Measurements from ENCODE around the gene CYS1.
"Not testable (repeated sequence)": the region's sequence is repeated elsewhere in the genome, so short reads cannot be mapped to it uniquely, and the experiment has no call there.

CYS1 gene

GRCh38 chr2:10033251-10034006 is 46.8 kb downstream of the CYS1 start:
- Histone ChIP-seq H3K4me3 (ENCODE audit: low read depth, low read length, poor library complexity, severe bottlenecking) (no peak overlapping the region), H3K79me2 (ENCODE audit: insufficient read depth, low read length) (no peaks in the 10 kb centered on the region), H3K27me3 (ENCODE audit: insufficient read depth, low read length) (0 out of 2 replicates have a peak, but pooled peaks cover 5% of the 10 kb centered on the region), H4K20me1 (ENCODE audit: insufficient read depth, low read length) (no peaks in the 10 kb centered on the region), H3K27ac (ENCODE audit: low read depth, low read length, poor library complexity, severe bottlenecking) (no peak overlapping the region), H3K9me3 (ENCODE audit: low read length) (no peaks in the 10 kb centered on the region), H3K36me3 (ENCODE audit: insufficient read depth, low read length) (no peaks in the 10 kb centered on the region), H3K9ac (ENCODE audit: low read length) (no peak overlapping the region), H3K4me2 (ENCODE audit: low read length) (no peak overlapping the region), H2AFZ (ENCODE audit: low read length) (no peak overlapping the region), H3K9me2 (ENCODE audit: low read depth, low read length) (no peaks in the 10 kb centered on the region), H3F3A (ENCODE audit: insufficient read depth, low read length) (no peaks in the 10 kb centered on the region), H3K4me1 (ENCODE audit: insufficient read depth, low read length, severe bottlenecking) (no peaks in the 10 kb centered on the region)
- TF ChIP-seq, protein P1, sequence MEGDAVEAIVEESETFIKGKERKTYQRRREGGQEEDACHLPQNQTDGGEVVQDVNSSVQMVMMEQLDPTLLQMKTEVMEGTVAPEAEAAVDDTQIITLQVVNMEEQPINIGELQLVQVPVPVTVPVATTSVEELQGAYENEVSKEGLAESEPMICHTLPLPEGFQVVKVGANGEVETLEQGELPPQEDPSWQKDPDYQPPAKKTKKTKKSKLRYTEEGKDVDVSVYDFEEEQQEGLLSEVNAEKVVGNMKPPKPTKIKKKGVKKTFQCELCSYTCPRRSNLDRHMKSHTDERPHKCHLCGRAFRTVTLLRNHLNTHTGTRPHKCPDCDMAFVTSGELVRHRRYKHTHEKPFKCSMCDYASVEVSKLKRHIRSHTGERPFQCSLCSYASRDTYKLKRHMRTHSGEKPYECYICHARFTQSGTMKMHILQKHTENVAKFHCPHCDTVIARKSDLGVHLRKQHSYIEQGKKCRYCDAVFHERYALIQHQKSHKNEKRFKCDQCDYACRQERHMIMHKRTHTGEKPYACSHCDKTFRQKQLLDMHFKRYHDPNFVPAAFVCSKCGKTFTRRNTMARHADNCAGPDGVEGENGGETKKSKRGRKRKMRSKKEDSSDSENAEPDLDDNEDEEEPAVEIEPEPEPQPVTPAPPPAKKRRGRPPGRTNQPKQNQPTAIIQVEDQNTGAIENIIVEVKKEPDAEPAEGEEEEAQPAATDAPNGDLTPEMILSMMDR (IDR thresholded peaks at IDR 0.05; ENCODE audit: low read length) = no peak
- no peak for TF ChIP-seq EZH2 (IDR thresholded peaks at IDR 0.05; ENCODE audit: borderline replicate concordance, low read length)

DNA sequence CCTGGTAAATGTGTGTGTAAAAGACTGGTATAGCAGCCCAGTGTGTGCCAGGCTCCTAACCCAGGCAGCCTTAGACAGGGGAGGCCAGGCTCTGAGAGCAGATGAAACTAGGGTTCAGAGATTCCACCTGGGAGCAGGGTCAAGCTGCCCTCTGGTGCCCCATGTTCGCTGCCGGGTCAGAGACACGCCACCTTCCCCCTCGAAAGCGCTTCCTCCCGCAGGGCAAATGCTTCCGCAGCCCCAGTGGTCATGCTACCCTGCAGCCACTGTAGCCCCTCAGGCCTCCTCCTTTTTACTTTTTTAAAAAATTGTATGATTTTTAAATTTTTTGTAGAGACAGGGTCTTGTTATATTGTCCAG is 47.5 kb downstream of the CYS1 start:
- Histone ChIP-seq H3K4me1 (ENCODE audit: insufficient read depth, low read length, severe bottlenecking) (no peaks in the 10 kb centered on the region), H3K9me3 (ENCODE audit: low read length) (no peaks in the 10 kb centered on the region), H2AFZ (ENCODE audit: low read length) (no peak overlapping the region), H3K27me3 (ENCODE audit: insufficient read depth, low read length) (0 out of 2 replicates have a peak, but pooled peaks cover 5% of the 10 kb centered on the region), H3K36me3 (ENCODE audit: insufficient read depth, low read length) (no peaks in the 10 kb centered on the region), H3K9me2 (ENCODE audit: low read depth, low read length) (no peaks in the 10 kb centered on the region), H4K20me1 (ENCODE audit: insufficient read depth, low read length) (no peaks in the 10 kb centered on the region), H3K4me3 (ENCODE audit: low read depth, low read length, poor library complexity, severe bottlenecking) (no peak overlapping the region), H3K4me2 (ENCODE audit: low read length) (no peak overlapping the region), H3K79me2 (ENCODE audit: insufficient read depth, low read length) (no peaks in the 10 kb centered on the region), H3K27ac (ENCODE audit: low read depth, low read length, poor library complexity, severe bottlenecking) (no peak overlapping the region), H3F3A (ENCODE audit: insufficient read depth, low read length) (no peaks in the 10 kb centered on the region), H3K9ac (ENCODE audit: low read length) (no peak overlapping the region)
- no peak for TF ChIP-seq EZH2 (IDR thresholded peaks at IDR 0.05; ENCODE audit: borderline replicate concordance, low read length)
- TF ChIP-seq, protein P1 (IDR thresholded peaks at IDR 0.05; ENCODE audit: low read length) = no peak

DNA sequence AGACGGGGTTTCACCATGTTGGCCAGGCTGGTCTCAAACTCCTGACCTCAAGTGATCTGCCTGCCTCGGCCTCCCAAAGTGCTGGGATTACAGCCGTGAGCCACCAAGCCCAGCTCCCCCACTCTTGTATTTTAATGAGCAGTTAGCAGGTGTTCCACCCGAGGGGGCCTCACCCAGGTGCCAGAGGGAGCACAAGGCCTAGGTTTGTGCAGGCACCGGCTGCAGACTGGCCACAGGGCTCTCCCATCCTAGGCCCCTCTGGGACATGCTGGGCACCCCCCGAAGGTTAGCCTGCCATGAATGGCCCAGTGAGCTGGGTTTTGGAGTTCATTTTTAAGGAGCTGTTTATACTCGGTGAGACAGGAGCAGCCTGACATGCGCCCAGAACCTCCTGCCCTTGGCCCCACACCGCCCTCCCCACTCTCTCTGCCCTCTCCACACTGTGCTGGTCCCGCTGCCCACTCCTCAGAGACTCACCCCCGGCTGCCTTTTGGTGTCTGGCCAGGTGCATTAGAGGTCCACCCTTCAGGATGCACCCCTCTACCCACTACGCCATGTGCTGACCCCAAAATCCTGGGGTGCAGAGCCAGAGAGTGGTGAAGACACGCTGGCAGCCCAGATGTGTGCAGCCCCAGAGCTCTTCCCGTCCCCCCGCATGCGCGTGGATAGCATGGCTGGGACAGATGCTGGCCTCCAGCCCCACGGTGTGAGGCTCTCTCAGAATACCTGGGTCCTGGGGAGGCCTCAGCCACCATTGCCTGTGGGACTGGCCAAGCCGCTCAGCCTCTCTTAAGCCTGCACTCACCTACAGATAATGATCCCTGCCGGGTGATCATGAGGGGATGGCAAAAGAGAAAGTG is 48.1 kb downstream of the CYS1 start:
- no peak overlapping the region for H3K4me2 ChIP-seq (ENCODE audit: low read length)
- H3K9ac ChIP-seq (ENCODE audit: low read length) = no peak overlapping the region
- H3K79me2 ChIP-seq (ENCODE audit: insufficient read depth, low read length) = no peaks in the 10 kb centered on the region
- no peak overlapping the region for H3K27ac ChIP-seq (ENCODE audit: low read depth, low read length, poor library complexity, severe bottlenecking)
- H3K9me3 ChIP-seq (ENCODE audit: low read length) = no peaks in the 10 kb centered on the region
- H3K4me3 ChIP-seq (ENCODE audit: low read depth, low read length, poor library complexity, severe bottlenecking) = no peak overlapping the region
- H3K9me2 ChIP-seq (ENCODE audit: low read depth, low read length) = no peaks in the 10 kb centered on the region
- TF ChIP-seq, protein P1 (IDR thresholded peaks at IDR 0.05; ENCODE audit: low read length) = no peak
- TF ChIP-seq EZH2 (IDR thresholded peaks at IDR 0.05; ENCODE audit: borderline replicate concordance, low read length) = no peak
- H3K4me1 ChIP-seq (ENCODE audit: insufficient read depth, low read length, severe bottlenecking) = no peaks in the 10 kb centered on the region
- H3F3A ChIP-seq (ENCODE audit: insufficient read depth, low read length) = no peaks in the 10 kb centered on the region
- H2AFZ ChIP-seq (ENCODE audit: low read length) = no peak overlapping the region
- H4K20me1 ChIP-seq (ENCODE audit: insufficient read depth, low read length) = no peaks in the 10 kb centered on the region
- H3K27me3 ChIP-seq (ENCODE audit: insufficient read depth, low read length) = 0 out of 2 replicates have a peak, but pooled peaks cover 5% of the 10 kb centered on the region
- H3K36me3 ChIP-seq (ENCODE audit: insufficient read depth, low read length) = no peaks in the 10 kb centered on the region

DNA sequence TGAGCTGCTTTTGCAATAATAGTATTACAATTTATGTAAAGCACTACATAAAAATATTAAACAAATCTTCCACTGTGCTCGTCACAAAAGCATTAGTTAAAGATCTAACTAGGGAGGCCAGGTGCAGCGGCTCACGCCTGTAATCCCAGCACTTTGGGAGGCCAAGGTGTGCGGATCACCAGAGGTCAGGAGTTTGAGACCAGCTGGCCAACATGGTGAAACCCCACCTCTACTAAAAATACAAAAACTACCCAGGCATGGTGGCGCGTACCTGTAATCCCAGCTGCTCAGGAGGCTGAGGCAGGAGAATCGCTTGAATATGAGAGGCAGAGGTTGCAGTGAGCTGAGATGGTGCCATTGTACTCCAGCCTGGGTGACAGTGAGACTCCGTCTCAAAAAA is 49.4 kb downstream of the CYS1 start:
- H3K27me3 ChIP-seq (ENCODE audit: insufficient read depth, low read length); H3K79me2 ChIP-seq (ENCODE audit: insufficient read depth, low read length); H4K20me1 ChIP-seq (ENCODE audit: insufficient read depth, low read length); H3F3A ChIP-seq (ENCODE audit: insufficient read depth, low read length); H3K9ac ChIP-seq (ENCODE audit: low read length); H3K9me2 ChIP-seq (ENCODE audit: low read depth, low read length); H3K4me1 ChIP-seq (ENCODE audit: insufficient read depth, low read length, severe bottlenecking); H3K4me3 ChIP-seq (ENCODE audit: low read depth, low read length, poor library complexity, severe bottlenecking); H3K9me3 ChIP-seq (ENCODE audit: low read length); H3K36me3 ChIP-seq (ENCODE audit: insufficient read depth, low read length); H2AFZ ChIP-seq (ENCODE audit: low read length); H3K27ac ChIP-seq (ENCODE audit: low read depth, low read length, poor library complexity, severe bottlenecking); H3K4me2 ChIP-seq (ENCODE audit: low read length): not testable (repeated sequence)

Data from OCI-LY1 (cell line).